C4-2B (cell line): ENCODE measurements around the gene KAT14.
"Not testable (repeated sequence)": the region's sequence is repeated elsewhere in the genome, so short reads cannot be mapped to it uniquely, and the experiment has no call there.

Experiments
- ZFX ChIP-seq: fragments of 450-650 bp; IDR thresholded peaks from 2 replicates; pipeline ENCODE4 v1.6.1; 2017
- TF ChIP-seq, protein P1 (sequence below): fragments of 450-650 bp; conservative IDR thresholded peaks from 2 replicates; pipeline ENCODE4 v1.5.1; 2017; ENCODE audit warnings: mild to moderate bottlenecking

DNA sequence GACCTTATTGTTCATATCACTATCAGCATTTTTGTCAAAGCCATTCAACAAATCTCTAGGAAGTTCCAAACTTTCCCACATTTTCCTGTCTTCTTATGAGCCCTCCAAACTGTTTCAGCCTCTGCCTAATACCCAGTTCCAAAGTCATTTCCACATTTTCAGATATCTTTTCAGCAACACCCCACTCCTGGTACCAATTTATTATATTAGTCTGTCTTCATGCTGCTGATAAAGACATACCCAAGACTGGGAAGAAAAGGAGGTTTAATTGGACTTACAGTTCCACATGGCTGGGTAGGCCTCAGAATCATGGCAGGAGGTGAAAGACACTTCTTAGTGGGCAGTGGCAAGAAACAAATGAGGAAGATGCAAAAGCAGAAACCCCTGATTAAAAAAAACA lies 42.7 kb downstream of the KAT14 start:
- TF ChIP-seq, protein P1, sequence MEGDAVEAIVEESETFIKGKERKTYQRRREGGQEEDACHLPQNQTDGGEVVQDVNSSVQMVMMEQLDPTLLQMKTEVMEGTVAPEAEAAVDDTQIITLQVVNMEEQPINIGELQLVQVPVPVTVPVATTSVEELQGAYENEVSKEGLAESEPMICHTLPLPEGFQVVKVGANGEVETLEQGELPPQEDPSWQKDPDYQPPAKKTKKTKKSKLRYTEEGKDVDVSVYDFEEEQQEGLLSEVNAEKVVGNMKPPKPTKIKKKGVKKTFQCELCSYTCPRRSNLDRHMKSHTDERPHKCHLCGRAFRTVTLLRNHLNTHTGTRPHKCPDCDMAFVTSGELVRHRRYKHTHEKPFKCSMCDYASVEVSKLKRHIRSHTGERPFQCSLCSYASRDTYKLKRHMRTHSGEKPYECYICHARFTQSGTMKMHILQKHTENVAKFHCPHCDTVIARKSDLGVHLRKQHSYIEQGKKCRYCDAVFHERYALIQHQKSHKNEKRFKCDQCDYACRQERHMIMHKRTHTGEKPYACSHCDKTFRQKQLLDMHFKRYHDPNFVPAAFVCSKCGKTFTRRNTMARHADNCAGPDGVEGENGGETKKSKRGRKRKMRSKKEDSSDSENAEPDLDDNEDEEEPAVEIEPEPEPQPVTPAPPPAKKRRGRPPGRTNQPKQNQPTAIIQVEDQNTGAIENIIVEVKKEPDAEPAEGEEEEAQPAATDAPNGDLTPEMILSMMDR = not testable (repeated sequence)
- TF ChIP-seq ZFX = not testable (repeated sequence)
